ENCODE results near the gene TYW1. TPM values are rescaled to one million over a fixed set of nuclear protein-coding genes. Genes with fewer than 3 reads are reported as not detected.
"Not testable (repeated sequence)": the region's sequence is repeated elsewhere in the genome, so short reads cannot be mapped to it uniquely, and the experiment has no call there.

The TYW1 gene
- total and polyA plus RNA-seq, 2 of the 8 experiments (the other 6 are each of a cell fraction or from before 2014, with no cell fraction given): 8.8 to 16.2 TPM

GRCh38 chr7:66994051-66994450, 2.6 kb upstream of the TYW1 start:
- POLR2A ChIA-PET (ENCODE audit: partially characterized antibody): interaction anchor here (1.6 kb wide), 1 partner anchor 148 kb away, joined by 3 read pairs; no protein-coding TSS in a partner anchor
- H3K9ac ChIP-seq (replicated peaks in 1 of 4; ENCODE audit: extremely low read depth in 1 of 4, low read depth in 3 of 4, low read length in 3 of 4); H2BK12ac ChIP-seq (ENCODE audit: low read depth, low read length); H3K4me1 ChIP-seq (replicated peaks in 1 of 4; ENCODE audit: control insufficient read depth in 3 of 4, insufficient read depth in 4 of 4, low read length in 3 of 4); H2BK15ac ChIP-seq (ENCODE audit: low read length); H3K23me2 ChIP-seq (ENCODE audit: low read depth, low read length); H4K91ac ChIP-seq (replicated peaks; ENCODE audit: insufficient read length, low read length); H4K5ac ChIP-seq (ENCODE audit: insufficient read length, low read depth, low read length); H2AK5ac ChIP-seq (ENCODE audit: low read depth, low read length); H2BK20ac ChIP-seq (ENCODE audit: low read length); H3K27ac ChIP-seq (ENCODE audit: low read depth, low read length); H2AFZ ChIP-seq (ENCODE audit: low read length); H3K79me2 ChIP-seq (ENCODE audit: control insufficient read depth in 1 of 2, insufficient read depth in 2 of 2, low read length in 2 of 2); H3K14ac ChIP-seq (ENCODE audit: insufficient read length); H3K9me3 ChIP-seq (ENCODE audit: insufficient read depth in 2 of 2, low read depth in 1 of 2, low read length in 1 of 2); H3K56ac ChIP-seq (replicated peaks; ENCODE audit: insufficient read length, low read depth, low read length); CTCF ChIA-PET (ENCODE audit: partially characterized antibody); H4K20me1 ChIP-seq (replicated peaks in 1 of 2; ENCODE audit: control insufficient read depth in 1 of 2, insufficient read depth in 2 of 2, low read length in 2 of 2); H2BK5ac ChIP-seq (ENCODE audit: low read depth, low read length); H4K8ac ChIP-seq (ENCODE audit: extremely low read depth, insufficient read depth, low read length); H3K4ac ChIP-seq (replicated peaks; ENCODE audit: insufficient read length, low read depth, low read length); H2BK120ac ChIP-seq (replicated peaks; ENCODE audit: low read depth, low read length); H3K27me3 ChIP-seq (replicated peaks in 1 of 4; ENCODE audit: control insufficient read depth in 3 of 4, extremely low read depth in 1 of 4, insufficient read depth in 3 of 4, low read length in 3 of 4); DNase-seq (ENCODE audit: low read depth in 1 of 2, low spot score in 2 of 2); H3K18ac ChIP-seq (ENCODE audit: extremely low read depth, low read length); H3K23ac ChIP-seq (ENCODE audit: insufficient read length); H3K79me1 ChIP-seq (ENCODE audit: low read depth, low read length); FAIRE-seq: not testable (repeated sequence)
- WGBS, 2 experiments (ENCODE audit: extremely low coverage in 1 of 2, insufficient coverage in 1 of 2, insufficient read length in 1 of 2, insufficient replicate concordance in 2 of 2, low coverage in 1 of 2, low lambda C conversion rate in 2 of 2, missing lambda C conversion rate in 1 of 2): 90% methylated on average over 5 of the region's 5 CpGs; no CpG with 5 or more reads in 1 of the 2 experiments
- Histone ChIP-seq H3K36me3 (ENCODE audit: control insufficient read depth in 2 of 4, insufficient read depth in 4 of 4, low read length in 3 of 4) (peaks cover 0 to 17% (median 4%) of the 10 kb centered on the region in 4 experiments; a peak in 3 of 8 replicates), H3K4me2 (ENCODE audit: insufficient read depth in 1 of 2, low read depth in 2 of 2, low read length in 2 of 2) (peak overlapping the region; percentile 57 to 60; a peak in 2 of 4 replicates), H3K4me3 (ENCODE audit: extremely low read depth in 1 of 4, insufficient read depth in 2 of 4, low read depth in 3 of 4, low read length in 4 of 4) (peak overlapping the region in 3 of 4 experiments; percentile 64 to 69 (median 68); a peak in 3 of 8 replicates)

All from H1 (cell line).